ENCODE measurements around the gene INO80B.
A peak's percentile ranks its signal among the peaks of the same experiment; 100 is the strongest.

The INO80B gene

GRCh38 chr2:74502720-74503505 lies 48.0 kb downstream of the INO80B start:
- DNase-seq = peak; percentile 86 to 92
- peak; percentile 73 for TF ChIP-seq POLR2A (IDR thresholded peaks at IDR 0.05; ENCODE audit: low read length)
- no peak for TF ChIP-seq GATA1 (IDR thresholded peaks at IDR 0.05; ENCODE audit: low read depth, low read length)

DNA sequence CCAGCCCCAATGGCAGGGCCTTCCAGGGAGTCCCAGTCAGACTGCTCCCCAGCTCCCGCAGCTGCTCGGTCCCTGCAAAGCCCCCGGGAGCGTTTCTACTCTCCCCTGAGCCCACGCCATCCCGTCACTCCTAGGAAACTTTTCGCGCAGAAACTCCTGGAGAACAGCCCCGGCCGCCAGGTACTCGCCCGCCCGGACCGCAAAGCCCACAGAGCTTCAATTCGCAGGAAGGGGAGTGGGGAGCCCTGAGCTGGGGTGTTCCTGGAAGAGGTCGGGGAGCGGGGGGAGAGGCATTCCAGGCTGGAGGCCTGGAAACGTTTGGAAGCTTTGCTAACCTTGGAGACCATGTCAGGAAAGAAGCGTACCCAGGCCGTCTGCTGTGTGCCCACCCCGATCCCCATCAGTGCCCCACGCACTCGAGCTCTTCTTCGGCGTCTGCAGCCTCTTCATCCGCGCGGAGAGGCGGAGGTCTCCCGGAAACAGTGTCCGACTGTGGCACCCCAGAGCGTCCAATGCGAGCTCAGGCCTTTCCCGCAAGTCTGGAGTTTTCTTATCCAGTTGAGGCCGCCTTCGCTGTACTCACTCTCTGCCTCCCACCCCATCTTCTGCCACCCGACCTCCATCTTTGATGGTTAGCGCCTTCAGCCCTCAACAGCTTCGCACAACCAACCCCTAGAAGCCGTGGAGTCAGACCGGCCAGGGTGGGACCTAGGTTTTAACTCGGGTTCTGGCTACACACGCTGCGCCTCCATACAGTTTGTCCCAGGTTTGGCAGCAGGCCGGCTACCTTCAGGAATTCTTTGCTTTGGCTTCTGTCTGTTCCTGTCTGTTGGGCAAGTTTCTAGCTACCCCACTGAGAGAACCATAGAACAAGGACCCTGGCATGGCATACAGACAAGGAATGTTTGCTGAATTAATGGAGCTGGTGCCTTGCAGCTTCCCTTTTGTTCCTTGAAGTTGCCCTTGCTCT lies 48.9 kb downstream of the INO80B start:
- TF ChIP-seq GATA1 (IDR thresholded peaks at IDR 0.05; ENCODE audit: low read depth, low read length) (no peak), POLR2A (IDR thresholded peaks at IDR 0.05; ENCODE audit: low read length) (no peak)
- DNase-seq = no peak

GRCh38 chr2:74504591-74504990 lies 49.7 kb downstream of the INO80B start:
- TF ChIP-seq GATA1 (IDR thresholded peaks at IDR 0.05; ENCODE audit: low read depth, low read length) (no peak), POLR2A (IDR thresholded peaks at IDR 0.05; ENCODE audit: low read length) (no peak)
- no peak for DNase-seq

GRCh38 chr2:74505448-74506246 lies 50.8 kb downstream of the INO80B start:
- TF ChIP-seq POLR2A (IDR thresholded peaks at IDR 0.05; ENCODE audit: low read length) (no peak), GATA1 (IDR thresholded peaks at IDR 0.05; ENCODE audit: low read depth, low read length) (no peak)
- DNase-seq = no peak

GRCh38 chr2:74507145-74507925 lies 52.4 kb downstream of the INO80B start, which contains the start of gene PCGF1:
TSS of gene PCGF1 (minus strand) at chr2:74507695. CDS start at chr2:74507668, 27 bp downstream.
- TF ChIP-seq GATA1 (IDR thresholded peaks at IDR 0.05; ENCODE audit: low read depth, low read length) = no peak
- peak; percentile 84 for TF ChIP-seq POLR2A (IDR thresholded peaks at IDR 0.05; ENCODE audit: low read length)
- peak; percentile 98 for DNase-seq
